GM12875 (cell line): ENCODE measurements around the gene ZNF740.

Experiments
- H3K4me3 ChIP-seq: one replicate; pipeline ENCODE4 v1.5.1; 2011; ENCODE audit warnings: low read depth, low read length, control low read depth
- CTCF ChIP-seq: IDR thresholded peaks from 2 replicates; pipeline ENCODE4 v1.5.1; 2011; ENCODE audit warnings: low read depth, mild to moderate bottlenecking, control low read depth, inconsistent platforms, low read length, moderate library complexity, borderline replicate concordance; ENCODE audit not compliant: insufficient read depth

Gene ZNF740

GRCh38 chr12:53200458-53201176 is 20.1 kb downstream of the ZNF740 start:
- H3K4me3 ChIP-seq = no peak overlapping the region

GRCh38 chr12:53201177-53201541 is 20.6 kb downstream of the ZNF740 start:
- TF ChIP-seq CTCF = no peak
- no peak overlapping the region for H3K4me3 ChIP-seq

More at GRCh38 chr12:53200458-53201176, 20.1 kb downstream of the ZNF740 start:
- TF ChIP-seq CTCF = no peak

- H3K4me3 ChIP-seq = peak overlapping the region; percentile 19
- no peak for TF ChIP-seq CTCF
These were observed 21.1 kb downstream of the ZNF740 start for GRCh38 chr12:53201639-53202038.

GRCh38 chr12:53202316-53202715 is 21.8 kb downstream of the ZNF740 start:
- peak overlapping the region; percentile 19 for H3K4me3 ChIP-seq

GRCh38 chr12:53204351-53204750 is 23.8 kb downstream of the ZNF740 start:
- no peak for TF ChIP-seq CTCF
- H3K4me3 ChIP-seq = peak overlapping the region; percentile 95

GRCh38 chr12:53205747-53206419 is 25.4 kb downstream of the ZNF740 start:
- H3K4me3 ChIP-seq = peak overlapping the region; percentile 95
- no peak for TF ChIP-seq CTCF

- no peak for TF ChIP-seq CTCF
- peak within 1 kb of the TSS; percentile 95 for H3K4me3 ChIP-seq
These were observed 26.5 kb downstream of the ZNF740 start, which contains the start of gene ITGB7 for GRCh38 chr12:53207042-53207441. Gene ITGB7, minus strand, starts transcription at chr12:53207251. Its CDS starts 6,808 bp downstream, at chr12:53200443.

GRCh38 chr12:53208435-53208834 is 27.9 kb downstream of the ZNF740 start:
- TF ChIP-seq CTCF = no peak
- no peak overlapping the region for H3K4me3 ChIP-seq
